IPS-20b (cell line): ENCODE results near the gene PRKCA.

ENCODE experiments used
- H3K27ac ChIP-seq: one replicate; pipeline ENCODE4 v1.5.1; 2013; ENCODE audit warnings: low read length
- H3K27me3 ChIP-seq: 2 replicates; pipeline ENCODE4 v1.6.1; 2013; ENCODE audit warnings: mild to moderate bottlenecking, low read length, inconsistent platforms; ENCODE audit not compliant: insufficient read depth
- H3K36me3 ChIP-seq: 2 replicates; pipeline ENCODE4 v1.6.1; 2013; ENCODE audit warnings: low read depth, mild to moderate bottlenecking, inconsistent platforms, low read length, moderate library complexity; ENCODE audit not compliant: insufficient read depth
- H3K4me1 ChIP-seq: 2 replicates; pipeline ENCODE4 v1.6.1; 2013; ENCODE audit warnings: mild to moderate bottlenecking, control low read depth, inconsistent platforms, low read length, moderate library complexity; ENCODE audit not compliant: insufficient read depth
- H3K4me3 ChIP-seq: 2 replicates; pipeline ENCODE4 v1.5.1; 2013; ENCODE audit warnings: mild to moderate bottlenecking, low read length, inconsistent platforms
- H3K9ac ChIP-seq: 2 replicates; pipeline ENCODE4 v1.6.1; 2013; ENCODE audit warnings: low read depth, mild to moderate bottlenecking, inconsistent platforms, low read length, moderate library complexity
- H3K9me3 ChIP-seq: 2 replicates; pipeline ENCODE4 v1.6.1; 2013; ENCODE audit warnings: mild to moderate bottlenecking, low read depth, low read length, inconsistent platforms; ENCODE audit not compliant: insufficient read depth

Gene PRKCA

GRCh38 chr17:66508896-66509844 is 206.8 kb downstream of the PRKCA start:
- H3K27ac ChIP-seq = no peak overlapping the region
- H3K9ac ChIP-seq = no peak overlapping the region
- no peaks in the 10 kb centered on the region for H3K9me3 ChIP-seq
- peaks cover 4% of the 10 kb centered on the region; the same call in 1 of the 2 replicates for H3K4me1 ChIP-seq
- H3K4me3 ChIP-seq = no peak overlapping the region
- H3K36me3 ChIP-seq = no peaks in the 10 kb centered on the region
- H3K27me3 ChIP-seq = no peaks in the 10 kb centered on the region

GRCh38 chr17:66509926-66510325 is 207.5 kb downstream of the PRKCA start:
- no peak overlapping the region for H3K27ac ChIP-seq
- H3K9ac ChIP-seq = no peak overlapping the region
- H3K27me3 ChIP-seq = no peaks in the 10 kb centered on the region
- peaks cover 4% of the 10 kb centered on the region; the same call in 1 of the 2 replicates for H3K4me1 ChIP-seq
- no peaks in the 10 kb centered on the region for H3K9me3 ChIP-seq
- no peaks in the 10 kb centered on the region for H3K36me3 ChIP-seq
- H3K4me3 ChIP-seq = no peak overlapping the region

- Histone ChIP-seq H3K27ac (no peak overlapping the region), H3K9ac (no peak overlapping the region), H3K4me3 (no peak overlapping the region), H3K27me3 (no peaks in the 10 kb centered on the region), H3K36me3 (no peaks in the 10 kb centered on the region), H3K9me3 (no peaks in the 10 kb centered on the region), H3K4me1 (peaks cover 4% of the 10 kb centered on the region; the same call in 1 of the 2 replicates)
Observed at GRCh38 chr17:66511135-66511534, 208.7 kb downstream of the PRKCA start.

- no peak overlapping the region for H3K4me3 ChIP-seq
- no peaks in the 10 kb centered on the region; the same call in 1 of the 2 replicates for H3K4me1 ChIP-seq
- no peaks in the 10 kb centered on the region for H3K36me3 ChIP-seq
- H3K27ac ChIP-seq = no peak overlapping the region
- no peaks in the 10 kb centered on the region for H3K27me3 ChIP-seq
- H3K9ac ChIP-seq = no peak overlapping the region
- no peaks in the 10 kb centered on the region for H3K9me3 ChIP-seq
Observed at GRCh38 chr17:66514227-66514806, 211.9 kb downstream of the PRKCA start.

- no peaks in the 10 kb centered on the region; the same call in 1 of the 2 replicates for H3K4me1 ChIP-seq
- no peak overlapping the region for H3K9ac ChIP-seq
- H3K9me3 ChIP-seq = no peaks in the 10 kb centered on the region
- H3K27ac ChIP-seq = no peak overlapping the region
- H3K4me3 ChIP-seq = no peak overlapping the region
- H3K27me3 ChIP-seq = no peaks in the 10 kb centered on the region
- no peaks in the 10 kb centered on the region for H3K36me3 ChIP-seq
Observed at GRCh38 chr17:66515974-66516373, 213.6 kb downstream of the PRKCA start.

GRCh38 chr17:66517336-66518009 is 215.1 kb downstream of the PRKCA start:
- Histone ChIP-seq H3K27ac (no peak overlapping the region), H3K9ac (no peak overlapping the region), H3K4me1 (no peaks in the 10 kb centered on the region; the same call in 1 of the 2 replicates), H3K9me3 (no peaks in the 10 kb centered on the region), H3K4me3 (no peak overlapping the region), H3K36me3 (no peaks in the 10 kb centered on the region), H3K27me3 (no peaks in the 10 kb centered on the region)

GRCh38 chr17:66518108-66518507 is 215.7 kb downstream of the PRKCA start:
- Histone ChIP-seq H3K36me3 (no peaks in the 10 kb centered on the region), H3K9me3 (no peaks in the 10 kb centered on the region), H3K27me3 (no peaks in the 10 kb centered on the region), H3K4me3 (no peak overlapping the region), H3K9ac (no peak overlapping the region), H3K27ac (no peak overlapping the region), H3K4me1 (no peaks in the 10 kb centered on the region; the same call in 1 of the 2 replicates)

GRCh38 chr17:66518677-66519076 is 216.3 kb downstream of the PRKCA start:
- H3K9ac ChIP-seq = no peak overlapping the region
- peaks cover under 1% of the 10 kb centered on the region for H3K4me1 ChIP-seq
- H3K36me3 ChIP-seq = no peaks in the 10 kb centered on the region
- no peaks in the 10 kb centered on the region for H3K9me3 ChIP-seq
- H3K4me3 ChIP-seq = no peak overlapping the region
- no peaks in the 10 kb centered on the region for H3K27me3 ChIP-seq
- no peak overlapping the region for H3K27ac ChIP-seq

- Histone ChIP-seq H3K27me3 (no peaks in the 10 kb centered on the region), H3K9ac (no peak overlapping the region), H3K4me3 (no peak overlapping the region), H3K9me3 (no peaks in the 10 kb centered on the region), H3K27ac (no peak overlapping the region), H3K36me3 (no peaks in the 10 kb centered on the region), H3K4me1 (peaks cover 3% of the 10 kb centered on the region)
Observed at GRCh38 chr17:66519154-66519553, 216.7 kb downstream of the PRKCA start.

- H3K9me3 ChIP-seq = no peaks in the 10 kb centered on the region
- H3K4me3 ChIP-seq = no peak overlapping the region
- no peak overlapping the region for H3K9ac ChIP-seq
- H3K4me1 ChIP-seq = peaks cover 3% of the 10 kb centered on the region; the same call in 1 of the 2 replicates
- H3K27me3 ChIP-seq = no peaks in the 10 kb centered on the region
- no peaks in the 10 kb centered on the region for H3K36me3 ChIP-seq
- no peak overlapping the region for H3K27ac ChIP-seq
Observed at GRCh38 chr17:66520999-66521398, 218.6 kb downstream of the PRKCA start.

GRCh38 chr17:66522591-66523272 is 220.3 kb downstream of the PRKCA start:
- H3K27me3 ChIP-seq = no peaks in the 10 kb centered on the region
- H3K9ac ChIP-seq = no peak overlapping the region
- no peaks in the 10 kb centered on the region for H3K36me3 ChIP-seq
- no peak overlapping the region for H3K27ac ChIP-seq
- H3K4me1 ChIP-seq = peaks cover 6% of the 10 kb centered on the region; the same call in 1 of the 2 replicates
- H3K9me3 ChIP-seq = no peaks in the 10 kb centered on the region
- no peak overlapping the region for H3K4me3 ChIP-seq
